Measurements from ENCODE around the gene RBP7. TPM values are rescaled to one million over a fixed set of nuclear protein-coding genes. Genes with fewer than 3 reads are reported as not detected.

Gene RBP7
- total and polyA plus RNA-seq, 4 donors: 1.2 to 11.8 (median 4.8) TPM

GRCh38 chr1:10033359-10033845 lies 36.4 kb downstream of the RBP7 start (continued):
- TF ChIP-seq CTCF (IDR thresholded peaks at IDR 0.05; ENCODE audit: low read depth, low read length, missing input control): no peak
- TF ChIP-seq YY1 (IDR thresholded peaks at IDR 0.05): no peak
- no peak for TF ChIP-seq RXRA (IDR thresholded peaks at IDR 0.05)
- TF ChIP-seq FOXA1 (IDR thresholded peaks at IDR 0.05): no peak
- TF ChIP-seq HNF4G (IDR thresholded peaks at IDR 0.05): no peak
- TF ChIP-seq MAX (IDR thresholded peaks at IDR 0.05): no peak

GRCh38 chr1:10042746-10043145 lies 45.7 kb downstream of the RBP7 start:
- TF ChIP-seq TAF1 (conservative IDR thresholded peaks at IDR 0.05) (no peak), JUND (IDR thresholded peaks at IDR 0.05) (no peak), GABPA (IDR thresholded peaks at IDR 0.05 in 1 of 2, conservative IDR thresholded peaks at IDR 0.05 in 1 of 2) (no peak), EGR1 (IDR thresholded peaks at IDR 0.05; ENCODE audit: low read depth in 2 of 2) (no peak), HNF4G (IDR thresholded peaks at IDR 0.05) (no peak), ZBTB33 (IDR thresholded peaks at IDR 0.05) (no peak), RXRA (IDR thresholded peaks at IDR 0.05) (no peak), ATF3 (IDR thresholded peaks at IDR 0.05) (no peak), CTCF (IDR thresholded peaks at IDR 0.05; ENCODE audit: low read depth, low read length, missing input control) (no peak), FOXA1 (IDR thresholded peaks at IDR 0.05) (no peak), MAX (IDR thresholded peaks at IDR 0.05) (no peak), RAD21 (IDR thresholded peaks at IDR 0.05) (no peak), NR2F2 (IDR thresholded peaks at IDR 0.05) (no peak), FOXA2 (IDR thresholded peaks at IDR 0.05) (no peak), SP1 (IDR thresholded peaks at IDR 0.05) (no peak), YY1 (IDR thresholded peaks at IDR 0.05) (no peak)
- Histone ChIP-seq H3K4me1 (ENCODE audit: control insufficient read depth in 4 of 4, insufficient read depth in 4 of 4, low read length in 3 of 4) (peaks cover 2 to 19% (median 14%) of the 10 kb centered on the region in 4 donors), H3K9ac (ENCODE audit: low read depth in 1 of 2, low read length in 2 of 2) (no peak overlapping the region), H3K36me3 (ENCODE audit: control insufficient read depth in 4 of 4, insufficient read depth in 3 of 4, low read depth in 1 of 4, low read length in 3 of 4) (peaks cover 0 to 9% (median 2%) of the 10 kb centered on the region in 4 donors), H3K27me3 (ENCODE audit: control insufficient read depth in 4 of 4, insufficient read depth in 4 of 4, low read length in 3 of 4) (no peaks in the 10 kb centered on the region), H3K4me3 (ENCODE audit: low read depth in 1 of 3, low read length in 3 of 3) (no peak overlapping the region), H3K9me3 (ENCODE audit: control insufficient read depth in 4 of 4, low read length in 3 of 4) (no peaks in the 10 kb centered on the region), H3K27ac (ENCODE audit: low read depth in 1 of 2, low read length in 2 of 2) (no peak overlapping the region)
- DNase-seq (ENCODE audit: low spot score): no peak
- WGBS: 98% methylated on average over 4 of the region's 4 CpGs

All from liver (tissue), 9 donors.